HG02623 (cell line): ENCODE measurements around the gene CPNE9.
"Not testable (repeated sequence)": the region's sequence is repeated elsewhere in the genome, so short reads cannot be mapped to it uniquely, and the experiment has no call there.

ENCODE experiments used
- ATAC-seq: cut with Tn5 transposase; IDR thresholded peaks from one replicate; pipeline ENCODE4 v1.9.1; 2021; ENCODE audit warnings: moderate library complexity; ENCODE audit not compliant: unreplicated experiment

The CPNE9 gene

DNA sequence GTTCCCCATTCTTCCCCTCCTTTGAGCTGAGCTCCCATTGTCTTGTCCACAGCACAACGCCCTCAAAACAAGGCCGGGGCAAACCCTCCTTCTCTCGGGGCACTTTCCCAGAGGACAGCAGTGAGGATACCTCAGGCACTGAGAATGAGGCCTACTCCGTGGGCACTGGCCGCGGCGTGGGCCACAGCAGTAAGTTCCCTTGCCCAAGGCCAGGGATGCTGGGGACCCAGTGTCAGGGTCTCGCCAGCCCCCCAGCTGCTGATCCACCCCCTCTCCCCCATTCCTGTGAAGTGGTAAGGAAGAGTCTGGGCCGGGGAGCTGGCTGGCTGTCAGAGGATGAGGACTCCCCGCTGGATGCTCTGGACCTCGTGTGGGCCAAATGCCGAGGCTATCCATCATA lies 41.9 kb downstream of the CPNE9 start:
- ATAC-seq, result no peak

DNA sequence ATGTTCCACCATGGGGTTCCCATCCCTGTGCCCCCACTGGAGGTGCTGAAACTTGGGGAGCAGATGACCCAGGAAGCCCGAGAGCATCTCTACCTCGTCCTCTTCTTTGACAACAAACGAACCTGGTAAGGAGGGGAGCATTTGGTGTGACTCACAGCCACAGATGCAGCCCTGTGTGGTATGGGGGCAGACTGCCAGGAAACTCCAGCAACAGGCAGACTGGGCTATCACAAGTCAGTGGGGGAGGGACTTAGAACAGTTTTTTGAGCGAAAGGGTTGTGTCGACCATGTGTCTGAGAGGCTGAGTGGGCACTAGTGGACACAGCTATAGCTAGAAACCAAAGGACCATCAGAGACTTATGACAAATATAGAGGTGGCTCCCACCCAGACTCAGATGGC lies 42.7 kb downstream of the CPNE9 start:
- no peak for ATAC-seq

DNA sequence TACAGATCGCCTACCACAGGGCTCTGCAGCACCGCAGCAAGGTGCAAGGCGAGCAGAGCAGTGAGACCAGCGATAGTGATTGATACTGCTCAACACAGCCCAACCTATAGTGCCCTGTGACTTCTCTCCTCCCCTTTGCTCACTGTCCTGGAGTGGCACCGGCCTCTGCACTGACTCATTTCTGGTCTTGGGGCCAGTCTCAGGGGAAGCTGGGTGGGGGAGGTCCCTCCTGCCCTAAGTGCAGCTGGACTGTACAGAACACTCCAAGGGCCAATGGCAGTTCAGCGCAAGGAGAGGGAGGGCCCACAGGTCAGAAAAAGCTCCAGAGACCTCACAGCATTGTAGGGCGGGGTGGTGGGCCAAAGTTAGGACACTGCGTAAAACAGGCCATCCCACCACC lies 43.6 kb downstream of the CPNE9 start:
- ATAC-seq, result no peak

DNA sequence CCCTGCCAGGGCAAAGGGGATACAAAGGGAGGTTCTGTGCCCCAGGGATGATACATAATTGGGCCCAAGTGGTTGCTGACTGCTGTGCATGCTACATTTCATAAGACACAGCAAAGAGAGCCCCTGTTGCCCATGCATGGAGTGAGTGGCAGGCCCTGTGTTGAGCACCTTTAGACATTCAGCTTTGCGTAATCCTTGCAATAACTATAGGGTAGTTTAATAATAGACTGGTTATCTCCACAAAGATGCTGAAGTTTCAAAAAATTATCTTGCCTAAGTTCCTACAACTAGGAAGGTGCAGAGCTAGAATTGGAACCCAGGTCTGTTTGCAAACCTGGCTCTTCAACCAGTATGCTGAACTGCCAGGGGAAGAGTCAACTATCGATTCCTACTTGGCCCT lies 44.4 kb downstream of the CPNE9 start:
- no peak for ATAC-seq

DNA sequence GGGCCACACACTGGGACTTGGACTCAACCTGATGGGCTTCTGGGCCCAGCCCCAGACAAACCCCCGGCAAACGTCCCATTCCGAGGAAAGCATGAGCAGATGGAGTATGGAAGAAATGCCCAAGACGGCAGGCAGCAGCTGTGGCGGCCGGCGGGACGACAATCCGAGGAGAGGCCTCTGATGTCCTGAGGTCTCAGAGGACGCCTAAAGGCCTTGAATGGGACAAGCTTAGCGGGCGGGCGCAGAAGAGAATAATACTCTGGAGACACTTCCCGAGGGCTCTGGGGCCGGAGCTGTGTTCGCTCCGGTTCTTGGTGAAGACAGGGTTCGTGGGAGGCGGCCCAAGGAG lies 45.6 kb downstream of the CPNE9 start:
- ATAC-seq, result no peak

DNA sequence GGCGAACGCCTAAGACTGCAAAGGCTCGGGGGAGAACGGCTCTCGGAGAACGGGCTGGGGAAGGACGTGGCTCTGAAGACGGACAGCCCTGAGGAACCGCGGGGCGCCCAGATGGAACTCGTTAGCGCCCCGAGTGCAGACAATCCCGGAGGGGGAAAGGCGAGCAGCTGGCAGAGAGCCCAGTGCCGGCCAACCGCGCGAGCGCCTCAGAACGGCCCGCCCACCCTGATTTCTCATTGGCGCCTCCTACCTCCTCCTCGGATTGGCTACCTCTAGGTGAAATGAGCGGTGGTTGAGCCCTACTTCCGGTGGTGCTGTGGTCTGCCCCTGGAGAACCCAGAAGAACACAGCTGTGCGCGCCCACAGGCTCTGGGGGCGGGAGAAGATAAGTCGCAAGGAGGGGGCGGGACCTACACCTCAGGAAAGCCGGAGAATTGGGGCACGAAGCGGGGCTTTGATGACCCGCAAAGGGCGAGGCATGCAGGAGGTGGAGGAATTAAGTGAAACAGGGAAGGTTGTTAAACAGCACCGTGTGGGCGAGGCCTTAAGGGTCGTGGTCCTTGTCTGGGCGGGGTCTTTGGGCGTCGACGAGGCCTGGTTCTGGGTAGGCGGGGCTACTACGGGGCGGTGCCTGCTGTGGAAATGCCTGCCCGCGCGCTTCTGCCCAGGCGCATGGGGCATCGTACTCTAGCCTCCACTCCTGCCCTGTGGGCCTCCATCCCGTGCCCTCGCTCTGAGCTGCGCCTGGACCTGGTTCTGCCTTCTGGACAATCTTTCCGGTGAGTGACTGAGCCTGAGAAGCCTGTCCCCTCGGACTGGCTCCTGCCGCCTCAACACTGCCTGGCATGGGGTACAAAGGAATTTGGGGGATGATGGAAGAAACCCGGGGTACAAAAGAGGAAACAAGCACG lies 46.3 kb downstream of the CPNE9 start, which contains the start of gene OGG1:
Gene OGG1, plus strand, starts transcription at position 308 of the 911 bp plus-strand sequence. Its CDS starts 335 bp downstream, at position 643.
- peak; percentile 90 for ATAC-seq

DNA sequence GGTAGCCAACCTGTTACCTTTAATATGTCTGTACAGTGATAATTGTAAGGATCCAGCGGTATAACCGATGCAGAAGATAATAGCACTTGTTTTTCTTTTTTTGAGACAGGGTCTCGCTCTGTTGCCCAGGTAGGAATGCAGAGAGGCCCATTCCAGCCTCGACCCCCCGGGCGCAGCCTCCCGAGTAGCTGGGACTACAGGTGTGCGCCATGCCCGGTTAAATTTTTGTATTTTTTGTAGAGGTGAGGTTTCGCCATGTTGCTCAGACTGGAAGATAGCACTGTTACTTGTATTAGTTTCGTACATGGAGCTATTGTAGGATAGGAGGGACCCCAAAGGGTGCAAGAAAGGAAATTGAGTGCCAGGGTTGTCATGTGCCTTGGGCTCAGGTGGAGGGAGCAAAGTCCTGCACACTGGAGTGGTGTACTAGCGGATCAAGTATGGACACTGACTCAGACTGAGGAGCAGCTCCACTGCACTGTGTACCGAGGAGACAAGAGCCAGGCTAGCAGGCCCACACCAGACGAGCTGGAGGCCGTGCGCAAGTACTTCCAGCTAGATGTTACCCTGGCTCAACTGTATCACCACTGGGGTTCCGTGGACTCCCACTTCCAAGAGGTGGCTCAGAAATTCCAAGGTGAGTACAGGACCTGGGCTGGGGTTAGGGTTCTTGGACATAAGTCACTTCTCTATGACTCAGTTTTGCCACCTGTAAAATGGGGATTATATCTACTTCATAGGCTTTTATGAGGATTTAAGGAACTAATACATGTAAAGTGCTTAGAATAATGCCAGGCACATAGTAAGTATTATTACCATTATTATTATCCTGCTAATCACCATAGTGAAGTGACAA lies 47.2 kb downstream of the CPNE9 start:
- ATAC-seq, result no peak

DNA sequence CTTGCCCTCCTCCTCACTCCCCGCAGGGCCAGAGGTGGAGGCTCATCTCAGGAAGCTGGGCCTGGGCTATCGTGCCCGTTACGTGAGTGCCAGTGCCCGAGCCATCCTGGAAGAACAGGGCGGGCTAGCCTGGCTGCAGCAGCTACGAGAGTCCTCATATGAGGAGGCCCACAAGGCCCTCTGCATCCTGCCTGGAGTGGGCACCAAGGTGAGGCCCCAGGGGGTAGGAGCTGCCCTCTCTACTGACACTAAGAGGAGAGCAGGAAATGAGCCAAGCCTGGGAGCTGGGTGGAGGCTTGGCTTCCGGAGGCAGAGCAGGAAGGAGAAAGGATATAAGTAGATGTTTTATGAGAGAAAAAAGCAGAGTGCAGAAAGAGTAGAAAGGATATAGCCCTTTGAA lies 51.0 kb downstream of the CPNE9 start:
- no peak for ATAC-seq

DNA sequence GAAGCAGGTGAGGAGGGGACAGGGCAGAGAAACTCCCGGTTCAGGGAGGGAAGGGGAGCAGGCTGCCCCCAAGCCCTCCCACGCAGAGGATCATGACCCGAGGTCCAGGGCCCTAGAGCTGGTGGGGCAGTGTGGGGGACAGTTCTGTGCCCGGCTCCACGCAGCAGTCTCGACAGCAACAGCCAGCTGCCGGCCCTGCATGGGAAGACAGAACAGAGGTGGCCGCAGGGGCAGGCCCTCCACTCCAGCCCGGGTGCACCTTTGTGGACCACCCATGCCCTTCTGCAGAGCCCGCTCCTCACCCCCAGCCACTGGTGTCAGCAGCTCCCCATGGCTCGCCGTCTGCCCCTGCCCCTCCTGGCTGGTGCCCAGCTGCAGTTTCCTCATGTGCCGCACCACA lies 53.8 kb downstream of the CPNE9 start:
- ATAC-seq, result no peak

DNA sequence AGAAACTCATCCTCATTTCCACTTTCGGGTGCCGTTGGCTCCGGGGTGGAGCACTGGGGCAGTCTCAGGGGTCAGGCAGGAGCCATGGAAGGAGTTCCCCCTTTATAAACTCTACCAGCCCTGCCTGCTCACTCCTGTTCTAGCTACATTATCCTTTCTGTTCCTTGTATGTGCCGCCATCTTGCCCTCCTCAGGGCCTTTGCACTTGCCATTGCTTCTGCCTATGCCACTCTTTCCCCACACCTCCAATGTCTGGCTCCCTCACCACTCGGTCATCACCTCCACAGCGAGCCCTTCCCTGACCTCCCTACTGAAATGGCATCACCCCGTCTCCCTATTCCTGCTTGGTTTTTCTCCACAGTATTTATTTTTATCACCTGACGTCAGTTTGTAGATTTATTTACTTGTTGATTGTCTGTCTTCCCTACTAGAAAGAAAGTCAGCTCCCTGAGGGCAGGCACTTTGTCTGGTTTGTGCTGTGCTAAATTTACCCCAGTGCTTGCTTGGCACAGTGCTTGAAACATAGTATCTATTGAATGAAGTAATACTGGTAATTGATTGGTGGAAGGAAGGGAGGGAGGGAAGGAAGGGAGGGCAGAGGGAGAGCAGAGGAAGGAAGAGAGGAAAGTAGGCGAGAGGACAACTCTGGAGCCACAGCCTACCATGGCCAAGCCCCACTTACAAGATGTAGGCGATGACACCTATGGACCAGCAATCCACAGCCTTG lies 57.3 kb downstream of the CPNE9 start:
- no peak for ATAC-seq

DNA sequence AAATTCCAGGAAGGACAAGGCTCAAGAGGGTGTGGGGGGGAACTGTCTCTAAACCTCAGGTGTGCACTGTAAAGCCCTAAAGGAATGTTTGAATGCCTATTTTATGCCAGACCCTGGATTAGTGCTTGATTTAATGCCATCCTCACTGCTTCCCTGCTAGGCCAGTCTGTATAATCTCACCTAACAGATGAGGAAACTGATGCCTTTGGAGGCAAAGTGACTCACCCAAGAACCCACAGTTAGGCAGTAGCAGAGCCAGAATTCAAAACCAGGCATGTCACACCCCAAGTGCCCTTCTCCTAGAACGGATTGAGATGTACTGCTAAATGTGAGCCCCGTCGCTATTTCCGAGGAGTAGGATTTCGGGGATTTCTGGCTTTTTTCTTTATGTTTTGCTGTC lies 58.3 kb downstream of the CPNE9 start:
- ATAC-seq, result no peak

DNA sequence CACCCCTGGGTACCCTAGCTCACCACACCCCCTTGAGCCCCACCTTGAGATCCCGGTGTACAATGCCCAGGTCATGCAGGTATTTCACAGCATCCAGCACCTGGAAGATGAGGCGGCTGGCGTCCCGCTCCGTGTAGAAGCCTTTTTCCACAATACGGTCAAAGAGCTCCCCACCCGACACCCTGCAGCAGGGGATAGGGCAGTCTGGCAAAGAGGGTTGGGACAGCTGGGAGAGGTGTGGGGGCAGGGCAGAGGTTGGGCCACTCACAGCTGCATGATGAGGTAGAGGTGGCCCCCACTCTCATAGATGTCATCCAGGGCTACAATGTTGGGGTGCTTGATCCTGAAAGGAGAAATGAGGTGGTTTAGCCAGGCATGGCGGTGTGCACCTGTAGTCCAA lies 59.2 kb downstream of the CPNE9 start:
- no peak for ATAC-seq

DNA sequence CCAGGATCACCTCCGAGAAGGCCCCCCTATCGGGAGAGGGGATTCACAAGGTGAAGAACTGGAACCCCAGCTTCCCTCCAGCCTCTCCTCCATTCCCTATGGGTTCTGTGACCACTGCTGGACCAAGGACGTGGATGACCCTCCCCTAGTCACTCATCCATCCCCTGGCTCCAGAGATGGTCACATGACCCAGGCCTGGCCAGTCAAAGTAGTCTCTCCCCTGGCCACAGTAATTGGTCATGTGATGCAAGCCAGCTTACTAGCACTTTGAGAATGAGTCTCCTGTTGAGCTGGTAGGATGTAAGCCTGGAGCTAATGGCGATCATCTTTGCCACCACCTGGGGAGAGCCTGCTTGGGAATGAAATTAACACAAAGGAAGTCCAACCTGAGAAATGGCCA lies 62.2 kb downstream of the CPNE9 start:
- ATAC-seq, result no peak

DNA sequence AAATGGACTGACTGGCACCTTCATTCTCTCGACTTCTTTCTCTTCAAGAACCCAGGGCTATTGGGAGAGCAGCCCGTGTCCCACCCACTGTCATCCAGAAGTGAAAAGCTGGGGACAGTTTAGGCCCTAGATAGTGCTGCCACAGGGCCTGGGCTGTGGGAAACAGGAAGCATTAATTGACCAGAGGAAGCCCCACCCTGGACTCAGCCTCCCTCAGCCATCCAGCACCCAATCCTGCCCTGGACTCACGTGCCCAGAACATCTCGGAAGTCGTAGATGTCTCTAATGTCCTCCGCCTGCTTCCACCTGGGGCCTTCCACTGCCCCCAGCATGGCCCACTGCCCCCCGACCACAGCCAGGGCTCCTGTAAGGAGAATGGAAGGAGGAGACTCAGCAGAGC lies 63.8 kb downstream of the CPNE9 start:
- ATAC-seq, result no peak

DNA sequence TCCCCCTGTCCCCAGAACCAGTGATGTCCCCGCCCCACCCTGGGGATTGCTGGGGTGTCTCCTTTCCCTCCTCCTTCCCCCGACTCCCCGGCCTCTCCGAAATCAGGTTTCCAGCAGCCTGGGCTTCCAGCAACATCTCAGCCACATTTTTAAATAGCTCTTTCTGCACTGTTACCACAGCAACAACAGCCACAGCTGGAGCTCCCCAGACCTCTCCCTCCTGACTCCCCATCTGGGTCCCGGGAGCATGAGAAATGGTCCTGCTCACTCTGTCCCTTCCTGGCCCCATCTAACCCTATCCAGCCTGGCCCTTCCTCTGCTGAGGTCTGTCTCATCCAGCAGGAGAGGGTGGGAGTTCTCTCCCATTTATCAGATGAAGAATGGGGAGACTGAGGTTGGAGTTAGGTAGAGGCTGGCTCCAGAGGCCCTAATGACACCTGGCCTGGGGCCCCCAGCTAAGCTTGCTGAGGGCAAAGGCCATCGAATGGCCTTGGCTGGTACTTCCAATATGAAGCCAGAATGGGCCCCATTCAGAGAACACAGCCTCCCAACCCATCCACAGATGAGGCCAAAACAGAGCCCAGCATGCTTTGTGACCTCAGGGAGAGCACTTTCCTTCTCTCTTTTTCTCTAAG lies 64.6 kb downstream of the CPNE9 start:
- ATAC-seq, result no peak

DNA sequence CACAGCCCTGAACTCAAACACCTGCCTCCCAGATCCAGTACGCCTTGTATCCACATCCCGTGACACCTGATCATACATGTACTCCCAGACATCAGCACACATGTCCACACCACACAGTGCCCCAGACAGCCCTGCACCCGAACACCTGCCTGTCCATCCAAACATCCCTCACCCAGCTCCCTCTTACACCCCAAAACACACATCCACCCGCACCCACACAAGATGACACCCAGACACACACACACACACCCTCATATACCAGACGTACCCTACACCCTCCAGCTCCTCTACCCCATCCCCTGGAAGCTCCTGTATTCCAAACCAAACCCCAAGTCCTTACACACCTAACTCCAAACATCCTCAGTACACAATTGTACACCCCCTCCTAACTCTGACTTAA lies 65.4 kb downstream of the CPNE9 start:
- ATAC-seq, result no peak

DNA sequence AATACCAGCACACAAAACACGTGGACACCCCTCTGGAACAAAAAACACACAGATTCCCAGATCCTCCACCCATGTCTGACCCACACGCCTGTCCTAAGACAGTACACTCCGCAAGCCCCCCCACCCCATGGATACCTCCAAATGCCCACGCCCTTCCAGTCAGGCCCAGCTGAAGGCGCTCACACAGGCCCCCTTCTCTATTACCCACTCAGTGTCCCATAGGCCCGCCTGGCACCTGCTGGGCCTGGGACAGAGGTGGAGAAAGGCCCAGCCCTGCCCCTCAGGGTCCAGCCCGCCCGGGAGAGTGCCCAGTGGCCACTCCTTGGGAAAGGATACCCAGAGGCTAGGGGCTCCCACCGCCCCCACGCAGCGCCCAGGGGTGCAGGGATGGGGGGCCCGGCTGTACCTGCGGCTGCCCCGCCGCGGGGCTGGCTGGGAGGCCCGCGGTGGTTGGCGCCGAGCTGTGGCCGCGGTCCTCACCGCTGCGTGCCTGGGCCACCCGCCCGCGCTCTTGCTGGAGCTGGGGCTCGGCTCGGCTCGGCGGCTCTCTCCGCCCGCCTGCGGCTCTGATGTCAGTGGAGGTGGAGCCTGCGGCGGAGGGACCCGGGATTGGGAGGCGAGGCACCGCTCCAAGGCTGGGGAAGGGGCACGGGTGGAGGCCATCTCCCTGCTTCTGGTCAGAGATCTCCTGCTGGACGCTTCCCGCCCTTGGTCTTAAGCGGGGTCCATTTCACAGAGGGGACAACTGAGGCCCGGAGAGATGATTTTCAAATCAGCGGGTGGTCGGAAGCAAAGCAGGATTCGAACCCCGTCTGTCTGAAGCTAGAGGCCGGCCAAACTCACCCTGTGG lies 66.0 kb downstream of the CPNE9 start, which contains the start of gene CAMK1:
Gene CAMK1, minus strand, starts transcription at position 522 of the 850 bp plus-strand sequence. CDS start 2,198 bp downstream, outside the sequence.
- ATAC-seq, result peak; percentile 52

DNA sequence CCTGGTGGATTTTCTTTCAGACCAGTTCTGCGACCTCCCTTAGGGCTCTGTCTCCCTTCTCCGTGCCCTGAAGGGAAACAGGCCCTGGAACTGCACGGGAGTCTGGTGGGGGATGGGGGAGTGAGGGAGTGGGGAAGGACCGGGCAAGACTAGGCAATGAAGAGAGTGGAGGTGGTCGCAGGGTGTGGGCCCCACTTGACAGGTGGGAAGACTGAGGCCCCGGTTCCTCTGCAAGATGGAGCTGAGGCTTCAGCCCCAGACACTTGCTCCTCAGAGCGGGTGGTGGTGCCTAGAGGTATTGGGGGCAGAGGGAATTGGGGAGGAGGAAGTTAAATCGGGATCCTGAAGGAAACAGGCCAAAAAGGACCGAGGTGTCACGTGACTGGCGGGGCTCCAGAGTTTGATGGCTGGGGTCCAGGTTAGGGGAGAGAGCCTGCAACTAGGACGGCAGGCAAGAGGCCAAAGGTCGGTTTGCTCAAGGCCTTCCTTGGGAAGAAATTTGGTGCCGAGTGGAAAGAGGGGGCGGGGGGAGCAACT lies 66.7 kb downstream of the CPNE9 start:
- ATAC-seq, result no peak

DNA sequence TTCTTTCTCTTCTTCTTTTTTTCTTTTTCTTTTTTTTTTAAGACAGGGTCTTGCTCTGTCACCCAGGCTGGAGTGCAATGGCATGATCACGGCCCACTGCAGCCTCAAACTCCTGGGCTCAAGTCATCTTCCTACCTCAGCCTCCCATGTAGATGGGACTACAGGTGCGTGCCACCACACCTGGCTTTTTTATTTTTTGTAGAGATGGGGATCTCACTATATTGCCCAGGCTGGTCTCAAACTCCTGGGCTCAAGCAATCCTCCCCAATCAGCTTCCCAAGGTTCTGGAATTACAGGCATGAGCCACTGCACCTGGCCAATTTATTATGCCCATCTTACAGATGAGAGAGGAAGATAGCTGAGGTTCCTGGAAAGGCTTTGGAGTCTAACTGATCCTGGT lies 67.4 kb downstream of the CPNE9 start:
- not testable (repeated sequence) for ATAC-seq
